MM.1S (cell line): ENCODE data around the gene RNF150.

Source experiments
- DNase-seq: peaks from one replicate; pipeline ENCODE4 v3.0.0-alpha.2; 2015
- H2AFZ ChIP-seq: fragments of 300-600 bp; sonication (generic); 2 replicates; pipeline ENCODE4 v1.6.0; 2016; ENCODE audit warnings: antibody characterized with exemption, low read length
- H3F3A ChIP-seq: fragments of 300-600 bp; sonication (generic); 2 replicates; pipeline ENCODE4 v1.6.1; 2016; ENCODE audit warnings: mild to moderate bottlenecking, antibody characterized with exemption, low read length, moderate library complexity, mixed read lengths; ENCODE audit not compliant: insufficient read depth
- H3K27ac ChIP-seq: fragments of 300-600 bp; sonication (generic); 2 replicates; pipeline ENCODE4 v1.5.1; 2016; ENCODE audit warnings: mild to moderate bottlenecking, low read length
- H3K27me3 ChIP-seq: fragments of 300-600 bp; sonication (generic); replicated peaks from 2 replicates; pipeline ENCODE4 v1.6.0; 2016; ENCODE audit warnings: low read length; ENCODE audit not compliant: insufficient read depth
- H3K36me3 ChIP-seq: fragments of 300-600 bp; sonication (generic); replicated peaks from 2 replicates; pipeline ENCODE4 v1.6.1; 2016; ENCODE audit warnings: mild to moderate bottlenecking, low read length, mixed read lengths; ENCODE audit not compliant: insufficient read depth
- H3K4me1 ChIP-seq: fragments of 300-600 bp; sonication (generic); 2 replicates; pipeline ENCODE4 v1.6.1; 2016; ENCODE audit warnings: low read length, mixed read lengths
- H3K4me2 ChIP-seq: fragments of 300-600 bp; sonication (generic); 2 replicates; pipeline ENCODE4 v1.6.0; 2016; ENCODE audit warnings: low read depth, low read length
- H3K4me3 ChIP-seq: fragments of 300-600 bp; sonication (generic); 2 replicates; pipeline ENCODE4 v1.5.1; 2016; ENCODE audit warnings: low read length, mixed read lengths
- H3K79me2 ChIP-seq: fragments of 300-600 bp; sonication (generic); 2 replicates; pipeline ENCODE4 v1.6.1; 2016; ENCODE audit warnings: mixed run types, low read length, mixed read lengths
- H3K9ac ChIP-seq: fragments of 300-600 bp; sonication (generic); 2 replicates; pipeline ENCODE4 v1.6.1; 2016; ENCODE audit warnings: low read length, mixed read lengths
- H3K9me2 ChIP-seq: fragments of 300-600 bp; sonication (generic); replicated peaks from 2 replicates; pipeline ENCODE4 v1.6.1; 2016; ENCODE audit warnings: mild to moderate bottlenecking, low read length, mixed read lengths; ENCODE audit not compliant: insufficient read depth
- H3K9me3 ChIP-seq: fragments of 300-600 bp; sonication (generic); replicated peaks from 2 replicates; pipeline ENCODE4 v1.6.1; 2016; ENCODE audit warnings: mild to moderate bottlenecking, low read length, mixed read lengths; ENCODE audit not compliant: insufficient read depth
- H4K20me1 ChIP-seq: fragments of 300-600 bp; sonication (generic); 2 replicates; pipeline ENCODE4 v1.6.1; 2016; ENCODE audit warnings: mild to moderate bottlenecking, low read length, moderate library complexity, mixed read lengths; ENCODE audit not compliant: insufficient read depth
- CTCF ChIP-seq: fragments of 300-600 bp; sonication (generic); IDR thresholded peaks from 2 replicates; pipeline ENCODE4 v1.5.1; 2016; ENCODE audit warnings: antibody characterized with exemption, low read length, mixed read lengths
- EZH2 ChIP-seq: fragments of 300-600 bp; sonication (generic); optimal IDR thresholded peaks from 2 replicates; pipeline ENCODE3; 2017; ENCODE audit warnings: low read depth, mild to moderate bottlenecking, antibody characterized with exemption, low read length, mixed read lengths
- EZH2phosphoT487 ChIP-seq: fragments of 300-600 bp; sonication (generic); IDR thresholded peaks from 2 replicates; pipeline ENCODE4 v1.6.1; 2018; ENCODE audit warnings: antibody characterized with exemption, low read length

Gene RNF150

GRCh38 chr4:140816806-140817510 lies 316.3 kb downstream of the RNF150 start:
- Histone ChIP-seq H3K79me2 (no peaks in the 10 kb centered on the region), H3K9ac (no peak overlapping the region), H4K20me1 (no peaks in the 10 kb centered on the region), H3K9me3 (no peaks in the 10 kb centered on the region), H3K4me3 (no peak overlapping the region), H2AFZ (no peak overlapping the region), H3K27ac (no peak overlapping the region), H3K4me2 (no peak overlapping the region), H3F3A (no peaks in the 10 kb centered on the region), H3K9me2 (no peaks in the 10 kb centered on the region), H3K36me3 (no peaks in the 10 kb centered on the region), H3K27me3 (no peaks in the 10 kb centered on the region), H3K4me1 (peaks cover 6% of the 10 kb centered on the region)
- no peak for DNase-seq
- TF ChIP-seq CTCF (no peak), EZH2 (no peak), EZH2phosphoT487 (no peak)

DNA sequence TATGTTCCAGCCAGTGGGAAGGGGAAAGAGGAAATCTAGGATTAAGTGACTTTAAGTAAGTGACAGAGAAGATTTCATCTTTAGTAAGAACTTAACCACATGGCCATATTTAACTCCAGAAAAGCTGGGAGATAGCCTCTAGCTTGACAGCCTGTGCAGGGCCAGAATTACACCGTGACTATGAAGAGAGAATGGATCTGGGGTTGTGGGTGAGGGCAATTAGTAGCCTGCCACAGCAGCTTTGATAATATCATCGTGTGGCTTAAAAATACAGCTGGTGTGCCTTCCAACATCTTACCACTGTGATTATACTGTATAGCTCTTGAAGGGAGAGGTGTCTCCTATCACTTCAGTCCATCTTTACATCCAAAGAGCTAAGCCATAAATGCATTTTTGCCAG lies 319.5 kb downstream of the RNF150 start:
- Histone ChIP-seq H3K9ac (no peak overlapping the region), H3K4me2 (no peak overlapping the region), H3K4me1 (no peaks in the 10 kb centered on the region), H2AFZ (no peak overlapping the region), H3K9me3 (no peaks in the 10 kb centered on the region), H3K4me3 (no peak overlapping the region), H3K27ac (no peak overlapping the region), H3F3A (no peaks in the 10 kb centered on the region), H3K27me3 (no peaks in the 10 kb centered on the region), H3K36me3 (no peaks in the 10 kb centered on the region), H3K79me2 (no peaks in the 10 kb centered on the region), H4K20me1 (no peaks in the 10 kb centered on the region), H3K9me2 (no peaks in the 10 kb centered on the region)
- no peak for TF ChIP-seq EZH2
- no peak for TF ChIP-seq CTCF
- TF ChIP-seq EZH2phosphoT487, result no peak
- DNase-seq, result no peak

- Histone ChIP-seq H3K4me2 (no peak overlapping the region), H3K36me3 (no peaks in the 10 kb centered on the region), H3K9me2 (no peaks in the 10 kb centered on the region), H3K79me2 (no peaks in the 10 kb centered on the region), H3K27ac (no peak overlapping the region), H2AFZ (no peak overlapping the region), H3K9me3 (no peaks in the 10 kb centered on the region), H3F3A (peaks cover 5% of the 10 kb centered on the region; the same call in 1 of the 2 replicates), H3K27me3 (no peaks in the 10 kb centered on the region), H3K4me1 (peaks cover 5% of the 10 kb centered on the region), H4K20me1 (no peaks in the 10 kb centered on the region), H3K9ac (no peak overlapping the region), H3K4me3 (no peak overlapping the region)
- TF ChIP-seq CTCF (no peak), EZH2 (no peak), EZH2phosphoT487 (no peak)
- DNase-seq, result no peak
Observed at GRCh38 chr4:140812916-140813315, 320.4 kb downstream of the RNF150 start.
